ACC112 (cell line): ENCODE results near the gene TAF1D.

Source experiments
- H2AFZ ChIP-seq: fragments of 200-600 bp; sonication (generic); one replicate; pipeline ENCODE4 v1.6.0; 2017; ENCODE audit warnings: antibody characterized with exemption, low read length; ENCODE audit not compliant: unreplicated experiment
- H3K27ac ChIP-seq: fragments of 200-600 bp; sonication (generic); 2 replicates; pipeline ENCODE4 v1.5.1; 2014; ENCODE audit warnings: low read depth, mild to moderate bottlenecking, antibody characterized with exemption, low read length, moderate library complexity
- H3K27me3 ChIP-seq: fragments of 200-600 bp; sonication (generic); 2 replicates; pipeline ENCODE4 v1.6.1; 2014; ENCODE audit warnings: mild to moderate bottlenecking, antibody characterized with exemption, low read length, moderate library complexity, mixed read lengths; ENCODE audit not compliant: insufficient read depth
- H3K36me3 ChIP-seq: fragments of 200-600 bp; sonication (generic); 2 replicates; pipeline ENCODE4 v1.6.1; 2016; ENCODE audit warnings: mild to moderate bottlenecking, antibody characterized with exemption, low read length, moderate library complexity, mixed read lengths; ENCODE audit not compliant: insufficient read depth
- H3K4me1 ChIP-seq: fragments of 200-600 bp; sonication (generic); one replicate; pipeline ENCODE4 v1.6.1; 2016; ENCODE audit warnings: low read length, mixed read lengths; ENCODE audit not compliant: insufficient read depth, unreplicated experiment, control insufficient read depth
- H3K4me3 ChIP-seq: fragments of 200-600 bp; sonication (generic); 2 replicates; pipeline ENCODE4 v1.5.1; 2014; ENCODE audit warnings: mild to moderate bottlenecking, low read depth, low read length
- H3K79me2 ChIP-seq: fragments of 200-600 bp; sonication (generic); one replicate; pipeline ENCODE4 v1.6.0; 2016; ENCODE audit warnings: low read length; ENCODE audit not compliant: control insufficient read depth, unreplicated experiment, insufficient read depth

TAF1D gene

GRCh38 chr11:93724089-93724488 is 17.2 kb downstream of the TAF1D start:
- no peak overlapping the region for H3K4me3 ChIP-seq
- no peaks in the 10 kb centered on the region for H3K27me3 ChIP-seq
- no peaks in the 10 kb centered on the region for H3K4me1 ChIP-seq
- no peak overlapping the region for H3K27ac ChIP-seq
- no peak overlapping the region for H2AFZ ChIP-seq
- peaks cover 32% of the 10 kb centered on the region for H3K36me3 ChIP-seq
- no peaks in the 10 kb centered on the region for H3K79me2 ChIP-seq

- H3K4me3 ChIP-seq, result no peak overlapping the region
- no peak overlapping the region for H3K27ac ChIP-seq
- H3K36me3 ChIP-seq, result peaks cover 17% of the 10 kb centered on the region
- no peaks in the 10 kb centered on the region for H3K4me1 ChIP-seq
- no peaks in the 10 kb centered on the region for H3K27me3 ChIP-seq
- H2AFZ ChIP-seq, result no peak overlapping the region
- H3K79me2 ChIP-seq, result no peaks in the 10 kb centered on the region
These were observed 20.8 kb downstream of the TAF1D start for GRCh38 chr11:93720522-93720921.

GRCh38 chr11:93719310-93719709 is 22.0 kb downstream of the TAF1D start:
- Histone ChIP-seq H3K4me3 (no peak overlapping the region), H3K27me3 (no peaks in the 10 kb centered on the region), H3K27ac (no peak overlapping the region), H2AFZ (no peak overlapping the region), H3K4me1 (no peaks in the 10 kb centered on the region), H3K36me3 (peaks cover 14% of the 10 kb centered on the region), H3K79me2 (no peaks in the 10 kb centered on the region)

GRCh38 chr11:93718057-93718563 is 23.2 kb downstream of the TAF1D start:
- Histone ChIP-seq H3K36me3 (peaks cover 17% of the 10 kb centered on the region), H3K27ac (no peak overlapping the region), H3K4me1 (no peaks in the 10 kb centered on the region), H2AFZ (no peak overlapping the region), H3K79me2 (peaks cover 3% of the 10 kb centered on the region), H3K27me3 (no peaks in the 10 kb centered on the region), H3K4me3 (no peak overlapping the region)

- H3K27me3 ChIP-seq, result no peaks in the 10 kb centered on the region
- H3K27ac ChIP-seq, result no peak overlapping the region
- H3K79me2 ChIP-seq, result peaks cover 6% of the 10 kb centered on the region
- H3K4me1 ChIP-seq, result no peaks in the 10 kb centered on the region
- H3K4me3 ChIP-seq, result no peak overlapping the region
- H2AFZ ChIP-seq, result no peak overlapping the region
- H3K36me3 ChIP-seq, result peaks cover 23% of the 10 kb centered on the region
These were observed 23.8 kb downstream of the TAF1D start for GRCh38 chr11:93717501-93717900.

- no peak overlapping the region for H3K4me3 ChIP-seq
- H3K27me3 ChIP-seq, result no peaks in the 10 kb centered on the region
- no peak overlapping the region for H3K27ac ChIP-seq
- H2AFZ ChIP-seq, result no peak overlapping the region
- no peaks in the 10 kb centered on the region for H3K4me1 ChIP-seq
- H3K36me3 ChIP-seq, result peaks cover 25% of the 10 kb centered on the region
- peaks cover 8% of the 10 kb centered on the region for H3K79me2 ChIP-seq
These were observed 25.4 kb downstream of the TAF1D start for GRCh38 chr11:93715797-93716396.

- H3K4me3 ChIP-seq, result no peak overlapping the region
- peaks cover 13% of the 10 kb centered on the region for H3K79me2 ChIP-seq
- H3K36me3 ChIP-seq, result peaks cover 53% of the 10 kb centered on the region
- H2AFZ ChIP-seq, result no peak overlapping the region
- no peaks in the 10 kb centered on the region for H3K4me1 ChIP-seq
- H3K27me3 ChIP-seq, result no peaks in the 10 kb centered on the region
- no peak overlapping the region for H3K27ac ChIP-seq
These were observed 28.6 kb downstream of the TAF1D start for GRCh38 chr11:93712678-93713077.

GRCh38 chr11:93710239-93710638 is 31.1 kb downstream of the TAF1D start:
- no peak overlapping the region for H2AFZ ChIP-seq
- H3K4me1 ChIP-seq, result no peaks in the 10 kb centered on the region
- H3K79me2 ChIP-seq, result peaks cover 13% of the 10 kb centered on the region
- peaks cover 66% of the 10 kb centered on the region for H3K36me3 ChIP-seq
- H3K27me3 ChIP-seq, result no peaks in the 10 kb centered on the region
- no peak overlapping the region for H3K4me3 ChIP-seq
- H3K27ac ChIP-seq, result no peak overlapping the region

- no peak overlapping the region for H3K27ac ChIP-seq
- H3K27me3 ChIP-seq, result no peaks in the 10 kb centered on the region
- no peak overlapping the region for H2AFZ ChIP-seq
- no peaks in the 10 kb centered on the region for H3K79me2 ChIP-seq
- H3K4me1 ChIP-seq, result no peaks in the 10 kb centered on the region
- H3K4me3 ChIP-seq, result no peak overlapping the region
- peaks cover 64% of the 10 kb centered on the region for H3K36me3 ChIP-seq
These were observed 37.1 kb downstream of the TAF1D start for GRCh38 chr11:93704237-93704636.

- H3K36me3 ChIP-seq, result peaks cover 68% of the 10 kb centered on the region
These were observed 40.5 kb downstream of the TAF1D start for GRCh38 chr11:93700830-93701229.

GRCh38 chr11:93697611-93698010 is 43.7 kb downstream of the TAF1D start:
- no peaks in the 10 kb centered on the region for H3K79me2 ChIP-seq
- peaks cover 55% of the 10 kb centered on the region for H3K36me3 ChIP-seq
- no peak overlapping the region for H2AFZ ChIP-seq
- H3K4me1 ChIP-seq, result no peaks in the 10 kb centered on the region
- H3K27me3 ChIP-seq, result no peaks in the 10 kb centered on the region
- no peak overlapping the region for H3K27ac ChIP-seq
- H3K4me3 ChIP-seq, result no peak overlapping the region

More at GRCh38 chr11:93700830-93701229, 40.5 kb downstream of the TAF1D start:
- no peak overlapping the region for H3K27ac ChIP-seq
- no peaks in the 10 kb centered on the region for H3K79me2 ChIP-seq
- no peak overlapping the region for H2AFZ ChIP-seq
- H3K27me3 ChIP-seq, result no peaks in the 10 kb centered on the region
- no peaks in the 10 kb centered on the region for H3K4me1 ChIP-seq
- no peak overlapping the region for H3K4me3 ChIP-seq
